Ishikawa (cell line): ENCODE results near the gene TTK.

Source experiments
- CEBPB ChIP-seq: IDR thresholded peaks from 2 replicates; pipeline ENCODE4 v1.6.1; 2012
- CREB1 ChIP-seq: IDR thresholded peaks from 2 replicates; pipeline ENCODE4 v1.6.1; 2012; ENCODE audit warnings: low read depth
- EGR1 ChIP-seq: IDR thresholded peaks from 2 replicates; pipeline ENCODE4 v1.6.1; 2012
- EP300 ChIP-seq: IDR thresholded peaks from 2 replicates; pipeline ENCODE4 v1.6.1; 2012; ENCODE audit warnings: borderline replicate concordance
- FOXM1 ChIP-seq: IDR thresholded peaks from 2 replicates; pipeline ENCODE4 v1.6.1; 2012; ENCODE audit warnings: low read depth, borderline replicate concordance
- NFIC ChIP-seq: IDR thresholded peaks from 2 replicates; pipeline ENCODE4 v1.6.1; 2012
- RAD21 ChIP-seq: IDR thresholded peaks from 2 replicates; pipeline ENCODE4 v1.6.1; 2012; ENCODE audit warnings: low read depth
- TAF1 ChIP-seq: IDR thresholded peaks from 2 replicates; pipeline ENCODE4 v1.6.1; 2012; ENCODE audit warnings: low read depth, mild to moderate bottlenecking
- TCF12 ChIP-seq: IDR thresholded peaks from 2 replicates; pipeline ENCODE4 v1.6.1; 2012; ENCODE audit warnings: low read depth
- TEAD4 ChIP-seq: IDR thresholded peaks from 2 replicates; pipeline ENCODE4 v1.6.1; 2012
- YY1 ChIP-seq: IDR thresholded peaks from 2 replicates; pipeline ENCODE4 v1.6.1; 2012; ENCODE audit warnings: low read depth
- ZBTB7A ChIP-seq: IDR thresholded peaks from 2 replicates; pipeline ENCODE4 v1.6.1; 2012; ENCODE audit warnings: low read depth
- TF ChIP-seq, protein P1 (sequence below): IDR thresholded peaks from 2 replicates; pipeline ENCODE4 v1.6.1; 2012
- TF ChIP-seq, protein P2 (sequence below): IDR thresholded peaks from 2 replicates; pipeline ENCODE4 v1.6.1; 2012
- TF ChIP-seq, protein P3 (sequence below): IDR thresholded peaks from 2 replicates; pipeline ENCODE4 v1.6.1; 2012; ENCODE audit warnings: low read depth, mild to moderate bottlenecking

Gene TTK

DNA sequence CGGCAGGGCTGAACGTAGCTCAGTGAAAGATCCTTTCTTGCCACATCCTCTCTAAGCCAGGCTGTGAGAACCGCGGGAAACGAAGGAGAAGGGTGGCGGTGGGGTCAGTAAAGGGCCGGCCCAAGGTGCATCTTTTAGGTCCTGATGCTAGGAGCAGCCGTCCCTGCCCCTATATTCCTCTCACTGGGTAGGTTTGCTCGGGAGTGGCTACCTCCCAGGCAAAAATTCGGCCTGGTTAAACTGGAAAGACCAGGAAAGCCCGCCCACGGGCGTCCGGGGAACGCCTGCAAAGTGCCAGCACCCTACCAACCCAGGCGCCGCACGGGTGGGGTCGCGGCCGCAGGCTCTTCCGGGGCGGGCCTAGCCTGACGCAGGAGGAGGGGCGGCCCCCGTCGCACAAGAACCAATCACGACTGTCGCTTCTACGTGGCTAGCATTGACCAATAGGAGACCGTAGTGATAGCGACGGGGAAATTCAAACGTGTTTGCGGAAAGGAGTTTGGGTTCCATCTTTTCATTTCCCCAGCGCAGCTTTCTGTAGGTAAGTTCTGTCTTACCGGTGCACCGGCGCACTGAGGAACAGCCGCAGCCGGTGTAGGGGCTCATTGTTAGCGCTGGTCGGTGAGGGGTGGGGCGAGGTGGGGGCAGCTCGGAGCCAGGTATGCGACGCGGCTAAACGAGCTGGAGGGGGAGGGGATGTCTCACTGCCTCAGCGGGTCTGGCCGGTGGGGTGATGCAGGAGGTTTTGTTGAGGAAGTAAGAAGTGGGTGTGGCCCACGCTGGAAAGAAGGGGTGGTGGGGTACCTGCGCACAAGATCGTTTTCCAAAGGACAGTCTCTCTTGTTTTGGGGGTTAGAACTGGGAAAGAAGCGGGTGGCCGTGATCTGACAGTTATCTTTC lies at the start of gene TTK:
TSS of gene TTK (plus strand) at position 477 of the 900 bp plus-strand sequence. CDS start 1,195 bp downstream, outside the sequence.
- TF ChIP-seq CREB1 (peak; percentile 76), TAF1 (peak; percentile 71), EGR1 (peak; percentile 76), FOXM1 (peak; percentile 93), TCF12 (no peak), EP300 (0 out of 2 replicates have a peak, but pooled peaks have one; percentile 5), TEAD4 (peak; percentile 13; the same call in 1 of the 2 replicates), YY1 (peak; percentile 74), ZBTB7A (no peak), RAD21 (no peak)
- TF ChIP-seq, protein P1, sequence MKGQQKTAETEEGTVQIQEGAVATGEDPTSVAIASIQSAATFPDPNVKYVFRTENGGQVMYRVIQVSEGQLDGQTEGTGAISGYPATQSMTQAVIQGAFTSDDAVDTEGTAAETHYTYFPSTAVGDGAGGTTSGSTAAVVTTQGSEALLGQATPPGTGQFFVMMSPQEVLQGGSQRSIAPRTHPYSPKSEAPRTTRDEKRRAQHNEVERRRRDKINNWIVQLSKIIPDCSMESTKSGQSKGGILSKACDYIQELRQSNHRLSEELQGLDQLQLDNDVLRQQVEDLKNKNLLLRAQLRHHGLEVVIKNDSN = 0 out of 2 replicates have a peak, but pooled peaks have one; percentile 7
- TF ChIP-seq, protein P2, sequence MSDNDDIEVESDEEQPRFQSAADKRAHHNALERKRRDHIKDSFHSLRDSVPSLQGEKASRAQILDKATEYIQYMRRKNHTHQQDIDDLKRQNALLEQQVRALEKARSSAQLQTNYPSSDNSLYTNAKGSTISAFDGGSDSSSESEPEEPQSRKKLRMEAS = peak; percentile 61; the same call in 1 of the 2 replicates

DNA sequence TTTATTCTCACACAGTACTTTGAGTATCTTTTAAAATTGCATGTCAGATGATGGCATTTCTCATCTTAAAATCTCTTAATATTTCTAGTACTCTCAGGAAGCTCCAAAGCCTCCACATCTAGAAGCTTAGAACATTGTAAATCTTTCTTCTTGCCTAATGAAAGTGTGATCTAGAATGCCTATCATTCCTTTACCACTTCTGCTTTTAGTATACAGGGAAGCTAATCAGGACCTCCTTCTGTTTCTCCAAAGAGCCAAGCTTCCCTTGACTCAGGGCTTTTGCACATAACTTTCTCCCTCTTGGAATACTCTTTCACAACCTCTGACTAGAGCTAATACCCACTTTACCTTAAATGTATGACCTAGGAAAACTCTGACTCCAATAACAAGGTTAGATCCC lies 49.6 kb upstream of the TTK start:
- TF ChIP-seq, protein P2 = no peak

DNA sequence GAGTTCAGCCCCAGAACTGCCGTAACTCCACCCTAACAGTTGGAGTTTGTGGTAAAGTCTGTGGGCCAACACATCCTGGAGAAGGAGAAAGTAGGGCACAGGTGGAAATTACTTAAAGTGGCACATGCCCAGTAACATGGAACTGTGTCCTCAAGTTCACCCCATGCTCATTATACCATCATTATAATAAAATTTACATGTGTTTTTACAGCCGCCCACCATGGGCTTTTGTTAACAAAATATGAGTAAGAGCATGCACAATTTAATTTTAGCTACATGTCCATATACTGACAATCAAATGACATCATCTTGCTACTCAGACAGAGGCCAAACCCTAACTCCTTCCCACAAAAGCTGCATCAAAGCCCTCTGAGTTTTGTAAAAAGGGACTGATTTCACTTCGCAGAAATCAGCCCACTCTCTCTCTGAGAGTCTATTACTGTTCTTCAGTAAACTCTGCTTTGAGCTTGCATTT lies 39.8 kb upstream of the TTK start:
- TF ChIP-seq NFIC (no peak), TAF1 (no peak), ZBTB7A (no peak), FOXM1 (no peak), CEBPB (no peak), YY1 (no peak), CREB1 (no peak), EGR1 (no peak), EP300 (no peak)
- TF ChIP-seq, protein P1 = no peak
- TF ChIP-seq, protein P2 = no peak

DNA sequence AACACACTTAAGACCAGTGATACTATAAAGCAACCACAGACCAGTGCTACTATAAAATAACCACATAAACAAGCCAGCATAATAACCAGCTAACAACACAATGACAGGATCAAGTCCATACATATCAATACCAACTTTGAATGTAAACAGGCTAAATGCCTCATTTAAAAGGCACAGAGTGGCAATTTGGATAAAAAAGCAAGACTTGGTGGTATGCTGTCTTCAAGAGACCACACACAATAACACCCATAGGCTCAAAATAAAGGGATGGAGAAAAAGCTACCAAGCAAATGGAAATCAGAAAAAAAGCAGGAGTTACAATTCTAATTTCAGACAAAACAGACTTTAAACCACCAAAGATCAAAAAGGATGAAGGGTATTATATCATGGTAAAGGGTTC lies 37.3 kb upstream of the TTK start:
- TF ChIP-seq FOXM1 (no peak), CEBPB (no peak), NFIC (no peak), TAF1 (no peak), EP300 (no peak), TEAD4 (no peak), RAD21 (no peak), ZBTB7A (no peak), TCF12 (no peak), EGR1 (no peak), YY1 (no peak), CREB1 (no peak)
- TF ChIP-seq, protein P3, sequence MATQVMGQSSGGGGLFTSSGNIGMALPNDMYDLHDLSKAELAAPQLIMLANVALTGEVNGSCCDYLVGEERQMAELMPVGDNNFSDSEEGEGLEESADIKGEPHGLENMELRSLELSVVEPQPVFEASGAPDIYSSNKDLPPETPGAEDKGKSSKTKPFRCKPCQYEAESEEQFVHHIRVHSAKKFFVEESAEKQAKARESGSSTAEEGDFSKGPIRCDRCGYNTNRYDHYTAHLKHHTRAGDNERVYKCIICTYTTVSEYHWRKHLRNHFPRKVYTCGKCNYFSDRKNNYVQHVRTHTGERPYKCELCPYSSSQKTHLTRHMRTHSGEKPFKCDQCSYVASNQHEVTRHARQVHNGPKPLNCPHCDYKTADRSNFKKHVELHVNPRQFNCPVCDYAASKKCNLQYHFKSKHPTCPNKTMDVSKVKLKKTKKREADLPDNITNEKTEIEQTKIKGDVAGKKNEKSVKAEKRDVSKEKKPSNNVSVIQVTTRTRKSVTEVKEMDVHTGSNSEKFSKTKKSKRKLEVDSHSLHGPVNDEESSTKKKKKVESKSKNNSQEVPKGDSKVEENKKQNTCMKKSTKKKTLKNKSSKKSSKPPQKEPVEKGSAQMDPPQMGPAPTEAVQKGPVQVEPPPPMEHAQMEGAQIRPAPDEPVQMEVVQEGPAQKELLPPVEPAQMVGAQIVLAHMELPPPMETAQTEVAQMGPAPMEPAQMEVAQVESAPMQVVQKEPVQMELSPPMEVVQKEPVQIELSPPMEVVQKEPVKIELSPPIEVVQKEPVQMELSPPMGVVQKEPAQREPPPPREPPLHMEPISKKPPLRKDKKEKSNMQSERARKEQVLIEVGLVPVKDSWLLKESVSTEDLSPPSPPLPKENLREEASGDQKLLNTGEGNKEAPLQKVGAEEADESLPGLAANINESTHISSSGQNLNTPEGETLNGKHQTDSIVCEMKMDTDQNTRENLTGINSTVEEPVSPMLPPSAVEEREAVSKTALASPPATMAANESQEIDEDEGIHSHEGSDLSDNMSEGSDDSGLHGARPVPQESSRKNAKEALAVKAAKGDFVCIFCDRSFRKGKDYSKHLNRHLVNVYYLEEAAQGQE = no peak
- TF ChIP-seq, protein P1 = no peak
- TF ChIP-seq, protein P2 = no peak

DNA sequence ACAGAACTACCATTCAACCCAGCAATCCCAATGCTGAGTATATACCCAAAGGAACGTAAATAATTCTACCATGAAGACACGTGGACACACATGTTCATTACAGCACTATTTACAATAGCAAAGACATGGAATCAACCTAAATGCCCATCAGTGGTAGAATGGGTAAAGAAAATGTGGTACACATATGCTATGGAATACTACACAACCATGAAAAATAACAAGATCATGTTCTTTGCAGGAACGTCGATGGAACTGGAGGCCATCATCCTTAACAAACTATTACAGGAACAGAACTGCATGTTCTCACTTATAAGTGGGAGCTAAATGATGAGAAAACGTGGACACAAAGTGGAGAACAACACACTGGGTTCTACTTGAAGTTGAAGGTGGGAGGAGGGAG lies 34.7 kb upstream of the TTK start:
- TF ChIP-seq YY1 (no peak), RAD21 (no peak), FOXM1 (no peak), EGR1 (no peak), CEBPB (no peak), TEAD4 (no peak), ZBTB7A (no peak), NFIC (no peak), CREB1 (no peak), TAF1 (no peak)
- TF ChIP-seq, protein P2 = no peak
- TF ChIP-seq, protein P3 = no peak
- TF ChIP-seq, protein P1 = no peak
